Measurements from ENCODE around the gene KCNJ16.

DNA sequence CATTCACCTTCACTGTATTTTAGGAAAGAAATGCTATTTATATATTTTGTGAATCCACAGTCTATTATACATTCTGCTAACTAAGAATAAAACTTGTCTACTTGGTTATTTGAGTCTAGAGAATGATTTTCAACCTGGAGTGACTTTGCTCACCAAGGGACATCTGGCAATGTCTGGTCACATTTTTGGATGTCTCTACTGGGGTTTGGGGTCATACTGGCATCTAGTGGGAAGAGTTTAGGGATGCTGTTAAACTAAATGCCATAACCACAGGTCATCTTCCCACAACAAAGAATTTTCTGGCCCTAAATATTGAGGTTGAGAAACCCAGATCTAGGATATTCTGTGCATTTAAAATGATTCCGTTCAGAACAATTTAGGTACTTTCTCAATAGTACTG, 26.0 kb downstream of the KCNJ16 start:
- TF ChIP-seq POLR2A (IDR thresholded peaks at IDR 0.05) (no peak), CTCF (IDR thresholded peaks at IDR 0.05) (no peak), POLR2AphosphoS5 (IDR thresholded peaks at IDR 0.05) (no peak)
